IPS-15b (cell line): Measurements from ENCODE around the gene HSD17B2.

Source experiments
- H3K27me3 ChIP-seq: one replicate; pipeline ENCODE4 v1.6.1; 2013; ENCODE audit warnings: low read length; ENCODE audit not compliant: control insufficient read depth, insufficient read depth
- H3K36me3 ChIP-seq: one replicate; pipeline ENCODE4 v1.6.1; 2013; ENCODE audit warnings: low read length; ENCODE audit not compliant: control insufficient read depth, insufficient read depth
- H3K4me1 ChIP-seq: one replicate; pipeline ENCODE4 v1.6.1; 2013; ENCODE audit warnings: mild to moderate bottlenecking, low read length; ENCODE audit not compliant: control insufficient read depth, insufficient read depth
- H3K4me3 ChIP-seq: one replicate; pipeline ENCODE4 v1.5.1; 2013; ENCODE audit warnings: low read depth, low read length
- H3K9ac ChIP-seq: one replicate; pipeline ENCODE4 v1.6.1; 2013; ENCODE audit warnings: low read depth, mild to moderate bottlenecking, low read length
- H3K9me3 ChIP-seq: one replicate; pipeline ENCODE4 v1.6.1; 2013; ENCODE audit warnings: mild to moderate bottlenecking, low read length; ENCODE audit not compliant: control insufficient read depth, insufficient read depth

The HSD17B2 gene

DNA sequence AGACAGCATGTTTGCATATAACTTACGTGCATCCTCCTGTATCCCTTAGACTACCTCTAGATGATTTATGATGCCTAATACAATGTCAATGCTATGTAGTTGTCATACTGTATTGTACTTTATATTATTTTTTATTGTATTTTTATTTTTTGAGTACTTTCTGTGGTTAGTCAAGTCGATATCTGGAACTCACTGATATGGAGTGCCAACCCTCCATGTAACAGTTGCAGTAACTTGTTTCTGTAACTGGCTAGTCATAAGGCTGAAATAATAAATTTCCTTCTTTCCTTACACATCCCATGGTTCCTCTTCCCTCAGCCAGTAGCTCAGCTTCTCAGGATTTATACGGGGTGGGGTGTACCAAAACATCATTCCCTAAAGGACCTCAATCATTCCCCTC, 111.5 kb downstream of the HSD17B2 start:
- Histone ChIP-seq H3K27me3 (no peaks in the 10 kb centered on the region), H3K4me1 (no peaks in the 10 kb centered on the region), H3K9me3 (no peaks in the 10 kb centered on the region), H3K9ac (no peak overlapping the region), H3K4me3 (no peak overlapping the region), H3K36me3 (peaks cover 5% of the 10 kb centered on the region)

DNA sequence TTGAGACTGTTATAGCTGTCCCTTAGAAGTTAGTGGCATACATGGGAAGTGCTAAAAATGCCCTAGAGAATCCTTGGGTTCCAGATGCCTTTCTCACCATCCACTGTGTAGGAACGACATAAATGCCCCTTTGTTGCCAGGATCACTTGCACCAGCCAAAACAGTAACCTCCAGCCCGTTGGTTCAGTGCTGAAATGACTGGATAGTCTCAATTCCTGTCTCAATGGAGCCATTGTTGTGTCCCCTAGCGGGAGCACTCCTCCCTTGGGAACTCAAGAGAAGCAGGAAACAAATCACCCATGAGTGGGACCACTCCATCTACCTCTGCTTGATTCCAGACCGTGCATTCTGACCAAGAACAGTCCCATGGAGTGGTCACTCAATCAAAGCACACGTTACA, 111.9 kb downstream of the HSD17B2 start:
- Histone ChIP-seq H3K4me3 (no peak overlapping the region), H3K9me3 (no peaks in the 10 kb centered on the region), H3K9ac (no peak overlapping the region), H3K4me1 (peaks cover 3% of the 10 kb centered on the region), H3K36me3 (peaks cover 5% of the 10 kb centered on the region), H3K27me3 (no peaks in the 10 kb centered on the region)

GRCh38 chr16:82147546-82147945, 112.5 kb downstream of the HSD17B2 start:
- Histone ChIP-seq H3K36me3 (peaks cover 5% of the 10 kb centered on the region), H3K27me3 (no peaks in the 10 kb centered on the region), H3K9me3 (no peaks in the 10 kb centered on the region), H3K4me3 (no peak overlapping the region), H3K4me1 (peaks cover 3% of the 10 kb centered on the region), H3K9ac (no peak overlapping the region)
